ENCODE measurements around the gene SLC5A11.
"Not testable (repeated sequence)": the region's sequence is repeated elsewhere in the genome, so short reads cannot be mapped to it uniquely, and the experiment has no call there.

Gene SLC5A11

DNA sequence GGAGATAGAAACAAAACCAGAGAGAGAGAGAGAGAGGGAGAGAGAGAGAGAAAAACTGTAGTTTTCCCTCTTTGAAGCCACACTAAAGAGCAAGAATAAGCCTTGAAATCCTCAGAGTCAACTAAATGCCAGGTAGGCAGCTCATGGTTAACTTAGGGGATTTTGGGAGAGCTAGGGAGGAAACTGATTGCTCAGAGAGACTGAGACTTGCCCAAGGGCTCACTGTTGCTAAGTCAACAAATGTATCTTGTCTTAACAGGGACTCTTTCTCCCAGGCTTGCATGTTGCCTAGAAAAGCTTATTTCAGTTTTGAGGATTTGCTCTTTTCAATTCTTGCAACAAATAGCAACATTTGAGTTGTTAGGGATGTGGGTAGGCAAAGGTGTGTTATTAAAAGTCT, 4.5 kb upstream of the SLC5A11 start:
- Histone ChIP-seq H3K27me3 (ENCODE audit: insufficient read depth, low read length) (no peaks in the 10 kb centered on the region), H2BK12ac (ENCODE audit: low read length) (no peak overlapping the region), H3K79me1 (ENCODE audit: low read length) (peaks cover 5% of the 10 kb centered on the region), H3K4me3 (ENCODE audit: low read depth, low read length) (no peak overlapping the region), H3K23ac (ENCODE audit: low read length) (no peak overlapping the region), H3K4me1 (ENCODE audit: control insufficient read depth in 1 of 2, insufficient read depth in 2 of 2, low read length in 2 of 2) (peaks cover 9 to 11% of the 10 kb centered on the region in 2 experiments), H3K27ac (ENCODE audit: low read depth, low read length) (no peak overlapping the region), H3K14ac (ENCODE audit: low read length) (no peak overlapping the region), H4K8ac (ENCODE audit: low read depth, low read length) (no peak overlapping the region), H3K9ac (ENCODE audit: low read length) (no peak overlapping the region), H3K9me3 (ENCODE audit: insufficient read depth, low read depth, low read length) (peaks cover 1% of the 10 kb centered on the region), H3K79me2 (ENCODE audit: control insufficient read depth, insufficient read depth, low read length, poor library complexity) (no peaks in the 10 kb centered on the region), H3K18ac (ENCODE audit: low read length) (no peak overlapping the region), H2BK120ac (ENCODE audit: insufficient read depth, low read length, poor library complexity) (no peak overlapping the region), H3K4ac (ENCODE audit: low read depth, low read length) (no peak overlapping the region), H4K91ac (ENCODE audit: low read depth, low read length) (no peak overlapping the region), H3K4me2 (ENCODE audit: low read length) (no peak overlapping the region), H2AK5ac (ENCODE audit: low read length) (no peak overlapping the region), H4K12ac (ENCODE audit: low read depth, low read length) (no peak overlapping the region), H2AFZ (ENCODE audit: insufficient read depth, low read length, poor library complexity) (no peak overlapping the region), H2BK5ac (ENCODE audit: low read depth, low read length, poor library complexity) (no peak overlapping the region), H3K36me3 (ENCODE audit: control insufficient read depth in 1 of 2, insufficient read depth in 2 of 2, low read length in 2 of 2) (no peaks in the 10 kb centered on the region)
- DNase-seq, result peak in 1 of 2 donors; percentile 16

DNA sequence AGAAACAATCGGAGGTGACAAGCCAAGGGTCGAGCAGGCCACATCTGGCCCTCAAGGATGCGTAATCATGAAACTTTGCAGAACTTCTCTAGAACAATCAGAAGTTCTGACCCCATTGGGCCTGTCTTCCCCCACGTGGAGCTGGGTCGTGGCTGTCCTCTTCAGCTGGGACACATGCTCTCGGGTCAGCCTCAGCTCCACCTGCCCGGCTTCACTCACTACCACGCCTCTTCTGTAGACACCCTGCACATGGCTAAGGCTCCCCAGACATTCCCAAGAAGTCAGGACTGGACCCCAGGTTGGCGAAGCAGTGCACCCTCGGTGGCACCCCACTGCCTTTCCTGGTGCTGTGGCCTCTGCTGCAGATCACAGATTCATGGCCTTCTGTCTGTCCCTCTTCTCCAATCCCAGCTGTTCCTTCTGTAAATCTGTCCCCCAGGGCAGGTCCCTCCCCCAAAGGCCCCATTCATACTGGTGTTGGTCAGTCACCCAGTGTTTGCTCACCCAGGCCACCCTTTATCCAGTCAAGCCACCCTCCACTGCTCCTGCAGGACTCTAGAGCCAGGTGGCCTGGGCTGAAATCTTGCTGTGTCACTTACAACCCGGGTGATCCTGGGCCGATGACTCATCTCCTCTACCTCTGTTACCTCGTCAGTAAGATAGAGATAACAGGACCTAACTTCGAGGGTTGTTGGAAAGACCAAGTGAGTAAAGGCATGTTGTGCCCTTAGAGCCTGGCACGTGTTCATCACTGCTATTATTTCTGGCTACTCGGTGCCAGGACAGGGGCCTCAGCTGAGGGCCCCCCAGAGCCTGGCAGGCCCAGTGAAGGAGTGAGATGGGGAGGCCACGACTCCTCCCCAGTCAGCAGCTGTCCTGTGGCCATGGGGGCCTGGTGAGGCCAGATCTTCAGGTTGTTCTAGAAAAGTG, 1.4 kb upstream of the SLC5A11 start:
- Histone ChIP-seq H3K79me2 (ENCODE audit: control insufficient read depth, insufficient read depth, low read length, poor library complexity) (no peaks in the 10 kb centered on the region), H3K14ac (ENCODE audit: low read length) (peak overlapping the region; percentile 24), H3K9ac (ENCODE audit: low read length) (no peak overlapping the region), H3K79me1 (ENCODE audit: low read length) (peaks cover 5% of the 10 kb centered on the region), H3K27ac (ENCODE audit: low read depth, low read length) (no peak overlapping the region), H4K8ac (ENCODE audit: low read depth, low read length) (peak overlapping the region; percentile 26), H2BK5ac (ENCODE audit: low read depth, low read length, poor library complexity) (peak overlapping the region; percentile 22), H4K12ac (ENCODE audit: low read depth, low read length) (no peak overlapping the region), H3K23ac (ENCODE audit: low read length) (no peak overlapping the region), H3K4me1 (ENCODE audit: control insufficient read depth in 1 of 2, insufficient read depth in 2 of 2, low read length in 2 of 2) (peaks cover 9 to 11% of the 10 kb centered on the region in 2 experiments), H3K4me2 (ENCODE audit: low read length) (no peak overlapping the region), H2AK5ac (ENCODE audit: low read length) (no peak overlapping the region), H2BK12ac (ENCODE audit: low read length) (peak overlapping the region; percentile 63), H3K4me3 (ENCODE audit: low read depth, low read length) (no peak overlapping the region), H3K9me3 (ENCODE audit: insufficient read depth, low read depth, low read length) (peaks cover 1% of the 10 kb centered on the region), H2AFZ (ENCODE audit: insufficient read depth, low read length, poor library complexity) (no peak overlapping the region), H2BK120ac (ENCODE audit: insufficient read depth, low read length, poor library complexity) (peak overlapping the region; percentile 39), H3K18ac (ENCODE audit: low read length) (peak overlapping the region; percentile 29), H4K91ac (ENCODE audit: low read depth, low read length) (peak overlapping the region; percentile 52), H3K27me3 (ENCODE audit: insufficient read depth, low read length) (no peaks in the 10 kb centered on the region), H3K36me3 (ENCODE audit: control insufficient read depth in 1 of 2, insufficient read depth in 2 of 2, low read length in 2 of 2) (no peaks in the 10 kb centered on the region), H3K4ac (ENCODE audit: low read depth, low read length) (no peak overlapping the region)
- DNase-seq, result peak; percentile 76 to 89
- WGBS (ENCODE audit: extremely low coverage, insufficient coverage, insufficient read length), result no CpG with 5 or more reads among the region's 17 CpGs

- H4K91ac ChIP-seq (ENCODE audit: low read depth, low read length); H3K18ac ChIP-seq (ENCODE audit: low read length); H3K4me3 ChIP-seq (ENCODE audit: low read depth, low read length); H4K8ac ChIP-seq (ENCODE audit: low read depth, low read length); H3K14ac ChIP-seq (ENCODE audit: low read length); H3K79me2 ChIP-seq (ENCODE audit: control insufficient read depth, insufficient read depth, low read length, poor library complexity); H3K4ac ChIP-seq (ENCODE audit: low read depth, low read length); H3K36me3 ChIP-seq (ENCODE audit: control insufficient read depth in 1 of 2, insufficient read depth in 2 of 2, low read length in 2 of 2); H3K9me3 ChIP-seq (ENCODE audit: insufficient read depth, low read depth, low read length); H4K12ac ChIP-seq (ENCODE audit: low read depth, low read length); H3K9ac ChIP-seq (ENCODE audit: low read length); H3K27ac ChIP-seq (ENCODE audit: low read depth, low read length); H3K4me2 ChIP-seq (ENCODE audit: low read length); H2AFZ ChIP-seq (ENCODE audit: insufficient read depth, low read length, poor library complexity); H2AK5ac ChIP-seq (ENCODE audit: low read length); H3K27me3 ChIP-seq (ENCODE audit: insufficient read depth, low read length); H3K23ac ChIP-seq (ENCODE audit: low read length); H3K79me1 ChIP-seq (ENCODE audit: low read length); H2BK120ac ChIP-seq (ENCODE audit: insufficient read depth, low read length, poor library complexity); H2BK5ac ChIP-seq (ENCODE audit: low read depth, low read length, poor library complexity); H2BK12ac ChIP-seq (ENCODE audit: low read length); DNase-seq: not testable (repeated sequence)
- peaks cover 9 to 11% of the 10 kb centered on the region in 2 experiments for H3K4me1 ChIP-seq (ENCODE audit: control insufficient read depth in 1 of 2, insufficient read depth in 2 of 2, low read length in 2 of 2)
- no CpG with 5 or more reads among the region's 2 CpGs for WGBS (ENCODE audit: extremely low coverage, insufficient coverage, insufficient read length)
Observed at GRCh38 chr16:24845031-24845365, 765 bp upstream of the SLC5A11 start.

GRCh38 chr16:24846548-24847357, 990 bp downstream of the SLC5A11 start:
- H3K18ac ChIP-seq (ENCODE audit: low read length), result no peak overlapping the region
- H3K4me1 ChIP-seq (ENCODE audit: control insufficient read depth in 1 of 2, insufficient read depth in 2 of 2, low read length in 2 of 2), result peaks cover 9 to 11% of the 10 kb centered on the region in 2 experiments
- no peaks in the 10 kb centered on the region for H3K27me3 ChIP-seq (ENCODE audit: insufficient read depth, low read length)
- no peak overlapping the region for H3K9ac ChIP-seq (ENCODE audit: low read length)
- H3K79me1 ChIP-seq (ENCODE audit: low read length), result peaks cover 5% of the 10 kb centered on the region
- H4K91ac ChIP-seq (ENCODE audit: low read depth, low read length), result no peak overlapping the region
- no peak overlapping the region for H3K4me2 ChIP-seq (ENCODE audit: low read length)
- no peak overlapping the region for H3K14ac ChIP-seq (ENCODE audit: low read length)
- peaks cover 1% of the 10 kb centered on the region for H3K9me3 ChIP-seq (ENCODE audit: insufficient read depth, low read depth, low read length)
- no CpG with 5 or more reads among the region's 8 CpGs for WGBS (ENCODE audit: extremely low coverage, insufficient coverage, insufficient read length)
- no peak overlapping the region for H2BK12ac ChIP-seq (ENCODE audit: low read length)
- peak; percentile 5 to 38 for DNase-seq
- no peak overlapping the region for H2BK120ac ChIP-seq (ENCODE audit: insufficient read depth, low read length, poor library complexity)
- H3K79me2 ChIP-seq (ENCODE audit: control insufficient read depth, insufficient read depth, low read length, poor library complexity), result no peaks in the 10 kb centered on the region
- no peaks in the 10 kb centered on the region for H3K36me3 ChIP-seq (ENCODE audit: control insufficient read depth in 1 of 2, insufficient read depth in 2 of 2, low read length in 2 of 2)
- no peak overlapping the region for H2AFZ ChIP-seq (ENCODE audit: insufficient read depth, low read length, poor library complexity)
- no peak overlapping the region for H3K4ac ChIP-seq (ENCODE audit: low read depth, low read length)
- no peak overlapping the region for H4K12ac ChIP-seq (ENCODE audit: low read depth, low read length)
- H4K8ac ChIP-seq (ENCODE audit: low read depth, low read length), result no peak overlapping the region
- no peak overlapping the region for H2BK5ac ChIP-seq (ENCODE audit: low read depth, low read length, poor library complexity)
- H2AK5ac ChIP-seq (ENCODE audit: low read length), result no peak overlapping the region
- H3K27ac ChIP-seq (ENCODE audit: low read depth, low read length), result no peak overlapping the region
- H3K23ac ChIP-seq (ENCODE audit: low read length), result no peak overlapping the region
- H3K4me3 ChIP-seq (ENCODE audit: low read depth, low read length), result no peak overlapping the region
